Stimulated activated CD4-positive, alpha-beta T cell treated with anti-CD3 and anti-CD28 coated beads, Interleukin-12 subunit alpha, Interleukin-12 subunit beta, amount 100 ng/mL, for 48 hours (primary cell): ENCODE results near the gene WFDC8.

Experiments
- DNase-seq, 3 donors: peaks; one replicate each; pipeline ENCODE4 v3.0.0-alpha.2; 2020; ENCODE audit warnings: low read depth in 2 of 3, low spot score in 1 of 3

Gene WFDC8

DNA sequence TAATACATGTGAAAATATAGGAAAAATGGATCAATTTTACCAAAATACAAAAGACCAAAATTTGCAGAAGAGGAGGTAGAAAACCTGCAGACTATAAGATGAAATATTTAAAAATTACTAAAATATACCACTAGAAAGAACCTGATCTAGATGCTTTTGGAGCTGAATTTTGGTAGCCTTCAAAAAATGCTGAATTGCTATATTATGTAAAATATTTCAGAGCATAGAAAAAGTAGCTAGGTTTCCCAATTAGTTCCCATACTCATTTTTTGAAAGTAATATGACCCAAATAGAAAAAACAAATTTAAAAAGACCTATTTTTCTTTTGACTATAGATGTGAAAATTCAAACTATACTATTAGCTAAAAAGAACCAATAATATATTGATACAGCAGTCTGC lies 28.3 kb downstream of the WFDC8 start:
- DNase-seq: no peak

DNA sequence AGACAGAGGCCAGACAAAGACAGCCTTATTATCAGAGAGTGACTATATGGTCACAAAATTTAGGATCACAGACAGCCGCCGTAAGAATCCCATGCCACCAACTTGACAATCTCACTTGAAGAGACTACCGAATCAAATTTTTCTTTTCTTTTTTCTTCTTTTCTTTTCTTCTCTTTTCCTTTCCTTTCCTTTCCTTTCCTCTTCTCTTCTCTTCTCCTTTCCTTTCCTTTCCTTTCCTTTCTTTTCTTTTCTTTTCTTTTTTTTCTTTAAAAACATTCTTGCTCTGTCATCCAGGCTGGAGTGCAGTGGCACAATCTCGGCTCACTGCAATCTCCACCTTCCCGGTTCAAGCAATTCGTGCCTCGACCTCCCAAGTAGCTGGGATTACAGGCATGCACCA lies 30.7 kb downstream of the WFDC8 start:
- no peak for DNase-seq

DNA sequence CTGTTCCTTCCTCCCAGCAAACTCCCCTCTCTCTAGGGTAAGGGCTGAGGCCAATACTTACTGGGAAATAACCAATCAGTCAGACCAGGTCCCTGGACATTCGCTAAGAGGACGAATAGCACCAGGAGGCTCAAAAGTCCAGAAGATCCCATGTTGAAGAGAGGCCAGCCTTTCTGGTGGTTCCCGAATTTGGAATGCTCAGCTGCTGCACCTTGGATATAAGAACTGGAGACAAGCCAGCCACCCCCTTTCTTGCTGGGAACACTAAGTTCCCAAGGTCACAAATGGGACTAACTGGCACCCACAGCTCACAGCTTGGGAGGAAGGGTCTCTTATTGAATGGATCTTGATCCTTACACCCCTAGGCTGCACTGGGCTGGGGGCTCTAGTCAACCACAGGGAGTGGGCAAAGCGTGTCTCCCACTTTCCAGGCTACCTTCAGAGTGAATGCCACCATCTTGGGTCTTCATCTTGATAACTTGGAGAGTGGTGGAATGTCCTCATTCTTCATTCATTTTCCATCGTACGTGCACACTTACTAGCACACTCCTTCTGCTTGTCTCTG lies 31.8 kb downstream of the WFDC8 start, which contains the start of gene EPPIN:
Gene EPPIN, minus strand, starts transcription at position 196 of the 565 bp plus-strand sequence. Its CDS starts 44 bp downstream, at position 152.
- DNase-seq: no peak

DNA sequence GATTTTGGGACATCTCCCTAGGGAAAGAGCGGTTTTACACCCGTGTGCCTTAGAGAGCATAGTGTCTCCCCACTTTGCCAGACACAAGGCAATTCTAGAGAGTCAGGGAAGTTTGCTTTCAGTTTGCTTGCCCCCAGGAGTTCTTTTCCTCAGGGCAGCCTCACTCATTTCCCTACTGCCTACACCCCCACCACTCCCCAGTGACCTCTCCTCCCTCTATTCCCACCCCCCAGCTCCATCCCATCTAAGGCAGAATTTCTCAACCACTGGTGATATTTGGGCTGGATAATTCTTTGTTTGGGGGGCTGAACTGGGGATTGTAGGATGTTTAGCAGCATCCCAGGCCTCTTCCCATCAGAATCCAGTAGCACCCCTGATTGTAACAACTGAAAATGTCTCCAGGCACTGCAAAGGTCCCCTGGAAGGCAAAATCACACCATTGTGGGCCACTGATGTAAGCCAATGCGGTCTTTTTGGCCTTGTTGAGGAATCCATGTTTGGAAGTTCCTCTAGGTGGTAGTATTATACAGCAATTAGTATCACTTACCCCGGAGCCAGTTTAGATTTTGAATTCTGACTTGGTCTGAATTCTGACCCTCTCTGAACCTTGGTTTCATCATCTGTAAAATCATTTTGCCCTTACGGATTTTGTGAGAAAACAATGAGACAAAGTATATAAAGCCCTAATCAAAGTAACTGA lies 33.2 kb downstream of the WFDC8 start:
- DNase-seq: no peak

DNA sequence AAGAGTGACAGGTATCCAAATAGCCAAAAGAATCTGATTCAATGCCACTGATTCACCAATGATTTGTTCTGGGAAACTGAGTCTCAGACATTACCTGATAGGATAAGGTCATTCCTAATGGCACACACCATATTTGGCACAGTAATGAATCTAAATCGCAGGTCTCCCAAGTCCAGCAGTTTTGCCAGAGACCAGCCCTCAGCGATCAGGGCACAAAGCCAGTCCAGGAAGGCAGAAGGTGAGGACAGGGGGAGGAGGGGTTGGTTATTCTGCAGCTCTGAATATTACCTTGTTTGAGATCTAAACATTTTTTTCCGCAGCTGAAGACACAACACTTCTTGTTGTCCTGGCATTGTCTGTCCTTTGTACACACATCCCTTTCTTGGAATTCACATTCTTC lies 33.7 kb downstream of the WFDC8 start:
- no peak for DNase-seq

DNA sequence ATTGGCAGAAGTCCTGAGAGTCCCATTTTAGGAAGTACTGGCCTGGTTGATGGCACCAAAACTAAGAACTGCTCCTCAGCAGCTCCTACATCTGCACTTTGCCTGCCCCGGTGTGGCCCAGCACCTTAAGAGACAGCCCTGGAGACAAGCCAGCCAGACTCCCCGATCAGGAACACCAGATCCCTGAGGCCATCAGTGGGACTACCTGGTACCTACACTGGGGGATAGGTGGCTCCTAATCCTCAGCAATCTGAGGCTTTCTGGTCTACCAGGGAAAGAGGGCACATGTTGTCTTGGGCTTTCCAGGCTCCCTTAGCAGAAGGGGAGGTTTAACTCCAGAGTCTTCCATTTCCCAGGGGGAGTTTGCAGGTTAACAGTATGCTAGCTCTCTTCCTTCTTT lies 39.7 kb downstream of the WFDC8 start, which contains the start of gene WFDC6:
Gene WFDC6, minus strand, starts transcription at position 101 of the 400 bp plus-strand sequence. Its CDS starts 75 bp downstream, at position 26.
- no peak for DNase-seq

DNA sequence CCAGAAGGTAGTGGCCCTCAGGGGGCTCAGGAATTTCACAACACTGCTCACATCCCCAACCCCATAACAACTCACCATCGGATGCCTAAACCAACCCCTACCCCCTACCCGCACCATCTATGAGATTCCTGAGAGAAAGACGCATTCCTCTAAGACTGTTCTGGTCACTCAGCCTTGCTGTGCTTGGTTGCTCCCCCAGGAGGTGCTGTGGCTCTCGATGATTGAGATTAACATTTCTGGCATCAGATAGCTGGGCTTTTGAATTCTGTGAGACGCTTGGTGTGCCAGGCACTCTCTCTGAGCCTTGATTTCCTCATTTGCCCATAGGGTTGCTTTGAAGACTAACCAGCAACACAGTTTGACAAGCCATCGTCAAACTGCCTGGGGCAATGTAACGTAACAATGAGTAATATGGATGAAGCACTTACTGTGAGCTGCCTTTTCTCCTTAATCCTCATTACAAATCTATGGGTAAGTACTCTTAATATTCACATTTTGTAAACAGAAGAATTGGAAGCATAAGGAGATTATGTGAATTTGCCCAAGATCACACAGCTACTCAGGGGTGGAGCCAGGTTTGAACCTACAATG lies 40.8 kb downstream of the WFDC8 start:
- DNase-seq: no peak

DNA sequence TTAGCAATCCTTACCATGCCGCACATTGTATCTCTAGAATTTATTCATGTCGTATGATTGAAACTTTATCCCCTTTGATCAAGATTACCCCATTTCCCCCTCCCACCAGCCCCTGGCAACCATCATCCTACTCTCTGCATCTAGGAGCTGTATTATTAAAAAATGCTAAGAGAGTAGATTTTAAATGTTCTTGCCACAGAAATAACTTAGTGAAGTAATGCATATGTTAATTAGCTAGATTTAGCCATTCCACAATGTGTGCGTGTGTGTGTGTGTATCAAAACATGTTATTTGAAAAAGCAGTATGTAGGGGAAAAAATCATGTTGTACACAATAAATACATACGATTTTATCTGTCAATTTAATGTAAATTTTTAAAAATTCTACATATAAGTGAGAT lies 51.8 kb downstream of the WFDC8 start:
- DNase-seq: no peak

DNA sequence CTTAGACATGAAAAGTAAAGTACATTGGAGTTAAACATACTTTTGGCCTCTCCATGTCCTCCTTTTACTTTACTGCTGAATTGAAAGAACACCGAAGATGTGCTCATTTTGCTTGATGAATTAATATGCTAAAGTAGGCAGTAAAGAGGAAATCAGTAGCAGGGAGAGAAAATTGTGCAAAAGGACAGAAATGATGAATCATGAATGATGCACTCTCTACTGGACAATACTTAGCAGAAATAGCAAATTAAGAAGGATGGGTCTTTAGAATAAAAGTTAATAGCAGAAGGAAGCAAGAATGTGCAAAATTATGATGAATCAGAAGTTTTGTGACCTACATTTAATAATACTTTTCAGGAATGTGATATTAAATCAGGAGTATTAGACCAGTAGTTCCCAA lies 55.3 kb downstream of the WFDC8 start:
- DNase-seq: no peak

DNA sequence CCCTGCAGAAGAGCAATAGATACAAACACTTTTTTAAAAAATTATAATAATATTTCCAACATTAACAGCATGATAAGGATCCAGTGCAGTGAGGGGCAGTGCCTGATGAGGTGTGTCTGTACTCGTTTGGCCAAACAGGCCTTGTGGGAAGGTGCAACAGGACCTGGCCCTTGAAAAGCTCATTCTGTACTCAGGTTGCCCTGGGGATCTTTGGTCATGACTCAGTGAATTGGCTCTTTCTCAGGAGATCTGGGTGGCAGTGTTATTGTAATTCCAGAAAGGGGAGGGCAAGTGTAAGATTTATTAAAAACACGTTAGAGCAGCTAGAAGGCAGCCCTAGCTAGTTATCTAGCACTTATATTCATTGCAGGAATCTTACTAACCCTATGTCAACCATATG lies 60.8 kb downstream of the WFDC8 start:
- DNase-seq: no peak

DNA sequence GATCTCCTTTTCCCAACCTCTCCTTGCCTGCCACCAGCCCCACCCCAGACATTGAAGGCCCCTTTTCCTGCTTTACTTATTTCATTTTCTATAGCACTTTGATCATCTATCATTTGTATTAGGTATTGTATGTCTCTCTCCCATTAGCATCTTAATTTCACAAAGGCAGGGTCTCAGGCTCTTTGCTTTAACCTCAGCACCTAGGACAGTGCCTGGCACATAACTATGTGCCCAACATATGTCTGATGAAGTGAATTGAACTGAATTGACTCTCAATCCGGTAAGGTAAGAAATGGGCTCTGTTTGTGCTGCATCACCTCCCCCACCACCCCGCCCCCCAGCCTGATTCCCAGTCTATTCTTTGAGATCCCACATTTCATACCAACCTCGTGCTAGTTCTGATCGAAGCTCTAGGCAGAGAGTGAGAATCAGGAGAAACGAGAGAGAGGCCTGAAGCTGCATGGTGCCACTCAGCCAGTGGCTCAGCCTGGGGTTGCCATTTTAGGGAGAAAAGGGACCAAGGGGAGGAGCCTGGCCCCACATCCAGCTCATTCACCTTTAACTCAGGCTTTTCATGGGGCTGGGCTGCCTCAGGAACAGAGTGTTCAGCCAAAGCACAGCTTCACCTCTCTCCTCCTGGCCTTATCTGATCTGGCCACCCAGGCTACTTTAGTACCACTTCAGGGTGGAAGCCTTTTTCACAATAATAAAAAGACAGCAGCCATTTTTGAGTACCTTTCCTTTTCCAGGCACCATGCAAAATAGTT lies 63.8 kb downstream of the WFDC8 start, which contains the start of gene SPINT3:
Gene SPINT3, minus strand, starts transcription at position 476 of the 767 bp plus-strand sequence. Its CDS starts 14 bp downstream, at position 462.
- DNase-seq: no peak

DNA sequence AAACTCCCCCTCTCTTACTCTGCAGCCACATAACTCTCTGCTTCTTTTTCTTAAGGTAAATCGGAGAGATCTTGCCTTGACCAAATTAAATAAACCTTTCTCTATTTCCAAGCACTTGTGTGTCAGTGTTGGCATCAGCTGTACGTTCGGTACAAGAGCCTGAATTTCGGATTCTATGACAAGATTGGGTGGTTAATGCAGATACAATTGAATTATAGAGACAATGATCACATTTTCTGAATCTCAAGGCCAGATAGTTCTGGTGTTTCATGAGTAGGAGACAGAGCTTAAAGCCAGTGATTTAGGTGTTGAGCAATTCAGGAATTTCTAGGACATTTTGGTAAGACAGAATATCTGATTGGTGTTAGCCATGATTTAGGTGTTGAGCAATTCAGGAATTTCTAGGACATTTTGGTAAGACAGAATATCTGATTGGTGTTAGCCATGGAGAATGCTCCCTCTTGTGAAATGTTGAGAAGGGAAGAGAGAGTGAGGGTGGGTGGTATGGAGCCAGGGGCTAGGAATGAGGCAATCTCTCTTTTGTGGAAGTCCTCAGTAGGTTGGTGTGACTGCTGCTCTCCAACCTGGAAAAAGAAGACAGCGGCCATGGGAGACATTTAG lies 68.7 kb downstream of the WFDC8 start:
- no peak for DNase-seq

DNA sequence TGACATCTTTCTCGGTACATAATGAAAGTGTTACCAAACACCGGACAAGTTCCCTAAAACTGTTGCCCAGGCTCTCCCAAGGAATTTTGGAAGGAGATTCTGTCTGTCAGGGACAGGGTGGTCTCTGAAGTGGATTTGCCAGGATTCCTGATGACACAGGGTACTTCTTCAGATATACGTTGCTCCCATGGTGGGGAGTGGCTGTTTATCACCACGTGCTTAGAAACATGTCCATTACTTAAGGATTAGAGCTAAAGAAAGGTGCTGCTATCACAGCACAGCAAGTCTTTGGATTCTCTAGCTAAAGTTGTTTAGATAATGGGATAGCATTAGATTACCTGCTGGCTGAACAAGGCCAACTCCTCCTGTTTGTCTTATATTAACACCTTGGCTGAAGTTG lies 70.0 kb downstream of the WFDC8 start:
- DNase-seq: no peak

DNA sequence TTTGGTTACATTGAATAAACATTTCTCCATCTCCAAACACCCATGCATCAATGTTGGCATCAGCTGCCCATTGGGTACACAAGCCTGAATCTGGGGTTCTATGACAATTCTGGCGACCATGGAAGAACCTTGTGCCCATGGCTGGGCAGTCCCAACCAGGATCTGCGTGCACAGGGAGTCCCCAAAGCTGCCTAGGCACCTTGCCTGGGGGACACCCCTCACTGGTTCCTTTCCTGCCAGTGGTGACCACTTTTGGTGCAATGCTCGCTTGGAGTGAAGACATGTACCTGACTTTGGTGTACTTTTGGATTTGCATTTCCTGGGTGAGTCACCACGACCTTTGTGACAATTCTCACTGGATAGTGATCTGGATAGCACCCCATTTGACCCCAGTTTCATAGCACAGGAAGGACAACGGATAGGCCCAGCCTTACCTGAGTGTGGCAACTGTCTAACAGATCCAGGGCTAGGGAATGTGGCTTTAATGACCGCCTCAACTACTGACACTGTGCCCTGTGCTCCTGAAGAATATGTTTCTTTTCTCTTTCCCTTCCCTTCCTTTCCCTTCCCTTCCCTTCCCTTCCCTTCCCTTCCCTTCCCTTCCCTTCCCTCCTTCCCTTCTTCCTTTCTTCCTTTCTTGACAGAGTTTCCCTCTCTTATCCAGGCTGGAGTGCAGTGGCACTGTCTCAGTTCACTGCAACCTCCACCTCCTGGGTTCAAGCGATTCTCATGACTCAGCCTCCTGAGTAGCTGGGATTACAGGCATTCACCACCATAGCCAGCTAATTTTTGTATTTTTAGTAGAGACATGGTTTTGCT lies 70.8 kb downstream of the WFDC8 start:
- DNase-seq: no peak

DNA sequence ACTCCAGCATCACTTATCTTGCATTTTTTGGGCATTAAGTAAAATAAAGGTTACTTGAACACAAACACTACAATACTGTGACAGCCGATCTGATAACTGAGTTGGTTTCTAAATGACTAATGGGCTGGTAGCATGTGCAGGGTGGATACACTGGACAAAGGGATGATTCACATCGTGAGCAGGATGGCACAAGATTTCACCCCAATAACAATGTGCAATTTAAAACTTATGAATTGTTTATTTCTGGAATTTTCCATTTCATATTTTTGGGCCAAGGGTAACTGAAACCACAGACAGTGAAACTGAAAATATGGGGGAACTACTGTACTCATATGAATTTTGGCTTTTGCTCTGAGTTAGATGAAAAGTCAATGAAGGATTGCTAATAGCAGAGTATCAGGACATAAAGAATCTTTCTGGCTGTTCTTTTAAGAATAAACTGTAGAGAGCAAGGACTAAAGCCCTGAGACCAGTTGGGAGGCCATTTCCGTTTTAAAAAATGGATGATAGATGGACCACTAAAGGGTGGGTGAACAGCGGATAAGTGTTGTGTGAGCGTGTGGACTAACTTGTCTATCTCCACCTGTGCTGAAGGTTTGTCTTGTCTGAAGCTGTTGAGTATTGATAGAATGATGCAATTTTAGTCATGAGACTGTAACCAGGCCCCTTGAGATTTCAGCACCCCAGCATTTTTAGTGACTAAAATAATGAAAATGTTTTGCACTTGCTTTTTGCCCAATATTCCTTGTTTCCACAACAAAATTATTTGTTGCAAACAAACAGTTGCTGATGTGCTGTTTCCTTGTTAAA lies 71.9 kb downstream of the WFDC8 start:
- DNase-seq: no peak

DNA sequence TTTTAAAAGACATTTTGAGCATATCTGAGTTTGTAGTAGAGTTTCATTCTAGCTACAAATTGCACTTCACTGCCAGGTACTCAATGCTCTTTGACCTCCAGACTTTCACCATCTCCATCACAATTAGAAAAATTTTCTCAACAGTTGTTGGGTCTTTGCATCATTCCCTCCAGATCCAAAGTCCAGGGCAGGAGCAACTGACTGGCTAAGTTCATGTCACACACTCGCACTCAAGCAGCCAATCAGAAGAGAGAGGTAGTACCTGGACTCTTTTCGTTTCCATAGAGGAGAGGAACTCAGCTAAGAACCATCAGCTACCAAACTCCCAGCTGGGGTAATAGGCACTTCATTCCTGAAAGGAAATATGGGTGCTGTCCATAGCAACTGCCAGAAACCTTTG lies 72.7 kb downstream of the WFDC8 start:
- DNase-seq: no peak

DNA sequence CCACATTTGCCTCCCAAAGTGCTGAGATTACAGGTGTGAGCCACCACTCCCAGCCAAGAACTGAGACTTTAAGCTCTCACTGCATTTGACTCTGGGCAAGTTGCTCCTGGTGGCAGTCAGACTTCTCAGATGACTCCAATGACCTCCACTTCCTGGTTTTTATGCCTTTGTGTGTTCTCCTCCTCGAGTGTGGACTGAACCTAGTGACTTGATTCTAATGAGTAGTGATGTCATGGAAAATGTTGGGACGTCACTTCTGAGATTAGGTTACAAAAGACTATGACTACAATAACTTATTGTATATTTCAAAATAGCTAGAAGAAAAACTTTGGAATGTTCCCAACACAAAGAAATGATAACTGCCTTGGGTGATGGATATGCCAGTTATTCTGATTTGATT lies 75.7 kb downstream of the WFDC8 start:
- no peak for DNase-seq

DNA sequence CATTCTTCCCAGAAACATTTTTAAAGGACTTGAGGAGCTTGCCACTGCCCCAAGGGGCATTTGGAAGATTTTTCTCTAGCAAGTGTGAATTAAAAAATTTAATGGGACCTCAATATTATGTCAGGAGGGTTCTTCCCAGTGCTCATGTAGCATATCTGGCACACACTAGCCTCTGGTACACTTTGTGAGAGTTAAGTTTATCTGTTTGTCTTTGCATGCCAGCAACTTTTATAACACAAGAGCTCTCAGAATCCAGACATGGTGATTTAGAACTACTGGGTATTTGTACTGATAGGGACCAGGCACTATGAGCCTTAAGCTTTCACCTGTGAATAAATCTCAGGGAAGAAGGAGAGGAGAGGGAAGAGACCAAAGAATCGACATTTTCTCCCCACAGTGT lies 76.5 kb downstream of the WFDC8 start:
- DNase-seq: no peak
